KMS-11 (cell line): ENCODE data around the gene TRABD2B.

ENCODE experiments used
- H2AFZ ChIP-seq: fragments of 200-600 bp; sonication (generic); 2 replicates; pipeline ENCODE4 v1.6.1; 2016; ENCODE audit warnings: antibody characterized with exemption, mixed run types, low read depth
- H3K27ac ChIP-seq: fragments of 200-600 bp; sonication (generic); 2 replicates; pipeline ENCODE4 v1.6.1; 2016; ENCODE audit warnings: mild to moderate bottlenecking, mixed run types
- H3K27me3 ChIP-seq: fragments of 200-600 bp; sonication (generic); 2 replicates; pipeline ENCODE4 v1.6.1; 2017; ENCODE audit warnings: mild to moderate bottlenecking, low read depth, mixed run types, moderate library complexity; ENCODE audit not compliant: insufficient read depth
- H3K36me3 ChIP-seq: fragments of 200-600 bp; sonication (generic); 2 replicates; pipeline ENCODE4 v1.6.1; 2017; ENCODE audit warnings: mild to moderate bottlenecking, mixed run types; ENCODE audit not compliant: insufficient read depth
- H3K4me1 ChIP-seq: fragments of 200-600 bp; sonication (generic); 2 replicates; pipeline ENCODE4 v1.6.1; 2016; ENCODE audit warnings: mild to moderate bottlenecking, low read depth, mixed run types; ENCODE audit not compliant: poor library complexity, severe bottlenecking
- H3K4me2 ChIP-seq: fragments of 200-600 bp; sonication (generic); 2 replicates; pipeline ENCODE4 v1.7.0; 2016; ENCODE audit warnings: mild to moderate bottlenecking, mixed run types
- H3K4me3 ChIP-seq: fragments of 200-600 bp; sonication (generic); IDR thresholded peaks from 2 replicates; pipeline ENCODE4 v1.6.1; 2017; ENCODE audit warnings: low read depth, low read length, mixed read lengths; ENCODE audit not compliant: insufficient read depth
- H3K79me2 ChIP-seq: fragments of 200-600 bp; sonication (generic); 2 replicates; pipeline ENCODE4 v1.6.1; 2016; ENCODE audit warnings: low read depth, mixed run types; ENCODE audit not compliant: insufficient read depth
- H3K9ac ChIP-seq: fragments of 200-600 bp; sonication (generic); 2 replicates; pipeline ENCODE4 v1.6.1; 2016; ENCODE audit warnings: mild to moderate bottlenecking, mixed run types
- H4K20me1 ChIP-seq: fragments of 200-600 bp; sonication (generic); 2 replicates; pipeline ENCODE4 v1.6.1; 2016; ENCODE audit warnings: mild to moderate bottlenecking, mixed run types; ENCODE audit not compliant: insufficient read depth
- TF ChIP-seq, protein P1 (sequence below): fragments of 200-600 bp; sonication (generic); conservative IDR thresholded peaks from 2 replicates; pipeline ENCODE4 v1.6.1; 2017; ENCODE audit warnings: low read depth, mild to moderate bottlenecking, antibody characterized with exemption, low read length, moderate library complexity, mixed read lengths

TRABD2B gene

DNA sequence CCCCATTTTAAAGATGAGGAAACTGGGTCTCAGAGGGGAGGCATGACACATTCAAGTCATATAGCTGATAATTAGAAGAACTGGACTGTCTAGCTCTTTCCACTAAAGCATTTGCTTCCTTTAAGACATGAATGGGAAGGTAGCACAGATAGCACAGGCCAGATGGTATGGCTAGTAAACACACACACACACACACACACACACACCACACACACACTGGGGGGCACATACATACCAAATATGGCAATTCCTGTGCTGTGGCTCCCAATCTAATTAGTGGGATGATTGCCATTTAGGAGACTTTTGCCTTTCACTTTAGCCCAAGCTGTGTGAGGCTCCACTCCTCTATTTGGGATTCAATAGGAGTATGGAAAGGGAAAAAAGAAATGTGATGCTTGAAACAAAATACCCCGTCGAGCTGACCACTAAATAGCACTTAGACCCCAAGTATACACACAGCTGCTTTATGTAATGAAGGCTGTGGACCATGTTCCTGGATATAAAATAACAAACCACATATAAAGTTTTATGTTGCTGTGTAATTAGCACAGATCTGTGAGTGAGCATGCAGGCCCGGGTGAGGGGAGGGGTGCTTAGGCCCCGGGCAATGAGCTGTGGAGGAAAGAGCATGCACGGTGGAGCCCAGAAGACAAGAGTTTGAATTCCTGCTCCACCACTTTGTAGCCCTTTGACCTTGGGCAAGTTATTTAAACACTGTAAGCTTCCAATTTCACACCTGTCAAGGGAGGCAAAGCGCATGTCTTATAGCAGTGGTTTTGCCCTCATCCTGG, 6.8 kb upstream of the TRABD2B start:
- Histone ChIP-seq H3K36me3 (no peaks in the 10 kb centered on the region), H3K27me3 (no peaks in the 10 kb centered on the region), H3K9ac (no peak overlapping the region), H3K4me1 (peaks cover 4% of the 10 kb centered on the region), H3K79me2 (no peaks in the 10 kb centered on the region), H4K20me1 (no peaks in the 10 kb centered on the region), H3K4me3 (no peak overlapping the region), H3K27ac (no peak overlapping the region), H3K4me2 (no peak overlapping the region), H2AFZ (no peak overlapping the region)
- TF ChIP-seq, protein P1, sequence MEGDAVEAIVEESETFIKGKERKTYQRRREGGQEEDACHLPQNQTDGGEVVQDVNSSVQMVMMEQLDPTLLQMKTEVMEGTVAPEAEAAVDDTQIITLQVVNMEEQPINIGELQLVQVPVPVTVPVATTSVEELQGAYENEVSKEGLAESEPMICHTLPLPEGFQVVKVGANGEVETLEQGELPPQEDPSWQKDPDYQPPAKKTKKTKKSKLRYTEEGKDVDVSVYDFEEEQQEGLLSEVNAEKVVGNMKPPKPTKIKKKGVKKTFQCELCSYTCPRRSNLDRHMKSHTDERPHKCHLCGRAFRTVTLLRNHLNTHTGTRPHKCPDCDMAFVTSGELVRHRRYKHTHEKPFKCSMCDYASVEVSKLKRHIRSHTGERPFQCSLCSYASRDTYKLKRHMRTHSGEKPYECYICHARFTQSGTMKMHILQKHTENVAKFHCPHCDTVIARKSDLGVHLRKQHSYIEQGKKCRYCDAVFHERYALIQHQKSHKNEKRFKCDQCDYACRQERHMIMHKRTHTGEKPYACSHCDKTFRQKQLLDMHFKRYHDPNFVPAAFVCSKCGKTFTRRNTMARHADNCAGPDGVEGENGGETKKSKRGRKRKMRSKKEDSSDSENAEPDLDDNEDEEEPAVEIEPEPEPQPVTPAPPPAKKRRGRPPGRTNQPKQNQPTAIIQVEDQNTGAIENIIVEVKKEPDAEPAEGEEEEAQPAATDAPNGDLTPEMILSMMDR = no peak

DNA sequence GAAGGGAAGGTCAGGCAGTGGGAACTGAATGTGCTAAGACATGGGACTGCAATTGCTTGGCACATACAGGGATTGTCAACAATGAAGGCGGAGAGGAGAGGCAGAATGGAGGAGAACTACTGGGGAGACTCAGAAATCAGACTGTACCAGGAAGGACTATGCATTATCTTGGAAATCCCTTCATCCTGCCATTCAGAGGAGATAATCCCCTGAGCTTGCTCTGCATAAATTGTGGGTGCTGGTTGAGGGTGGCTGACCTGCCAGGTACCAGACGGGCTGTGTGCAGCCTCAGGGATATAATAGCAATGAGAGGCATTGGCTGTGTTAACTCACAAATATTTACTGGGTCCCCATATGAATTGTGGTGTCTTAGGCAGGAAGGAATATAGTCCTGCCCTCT, 5.0 kb upstream of the TRABD2B start:
- H3K4me2 ChIP-seq = no peak overlapping the region
- no peaks in the 10 kb centered on the region for H3K79me2 ChIP-seq
- no peak overlapping the region for H3K27ac ChIP-seq
- no peaks in the 10 kb centered on the region for H4K20me1 ChIP-seq
- no peaks in the 10 kb centered on the region for H3K36me3 ChIP-seq
- no peak overlapping the region for H3K9ac ChIP-seq
- no peak overlapping the region for H3K4me3 ChIP-seq
- H2AFZ ChIP-seq = no peak overlapping the region
- TF ChIP-seq, protein P1 = no peak
- H3K27me3 ChIP-seq = 0 out of 2 replicates have a peak, but pooled peaks cover 5% of the 10 kb centered on the region
- peaks cover 4% of the 10 kb centered on the region for H3K4me1 ChIP-seq

DNA sequence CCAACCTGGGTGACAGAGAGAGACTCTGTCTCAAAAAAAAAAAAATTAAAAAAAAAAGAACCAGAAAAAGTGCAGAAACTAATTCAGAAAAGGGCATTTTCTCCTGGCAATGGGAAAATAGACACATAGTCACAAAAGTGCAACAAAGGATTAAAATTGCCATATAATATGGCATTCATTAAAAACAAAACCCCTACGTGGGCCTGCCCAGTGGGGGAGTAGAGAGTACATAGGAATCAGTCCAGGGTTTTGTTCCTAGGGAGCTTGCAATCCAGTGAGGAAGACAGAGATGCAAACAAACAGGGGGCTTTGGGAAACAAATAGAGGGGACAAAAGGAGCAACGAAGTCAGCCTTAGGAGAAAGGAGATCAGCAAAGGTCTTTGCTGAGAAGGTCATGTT, 4.5 kb upstream of the TRABD2B start:
- H3K4me1 ChIP-seq = no peaks in the 10 kb centered on the region
- H3K4me3 ChIP-seq = no peak overlapping the region
- H3K79me2 ChIP-seq = no peaks in the 10 kb centered on the region
- no peak overlapping the region for H2AFZ ChIP-seq
- H3K9ac ChIP-seq = no peak overlapping the region
- H3K27me3 ChIP-seq = 0 out of 2 replicates have a peak, but pooled peaks cover 5% of the 10 kb centered on the region
- no peak overlapping the region for H3K27ac ChIP-seq
- H3K4me2 ChIP-seq = no peak overlapping the region
- H4K20me1 ChIP-seq = no peaks in the 10 kb centered on the region
- no peaks in the 10 kb centered on the region for H3K36me3 ChIP-seq
- TF ChIP-seq, protein P1 = no peak

DNA sequence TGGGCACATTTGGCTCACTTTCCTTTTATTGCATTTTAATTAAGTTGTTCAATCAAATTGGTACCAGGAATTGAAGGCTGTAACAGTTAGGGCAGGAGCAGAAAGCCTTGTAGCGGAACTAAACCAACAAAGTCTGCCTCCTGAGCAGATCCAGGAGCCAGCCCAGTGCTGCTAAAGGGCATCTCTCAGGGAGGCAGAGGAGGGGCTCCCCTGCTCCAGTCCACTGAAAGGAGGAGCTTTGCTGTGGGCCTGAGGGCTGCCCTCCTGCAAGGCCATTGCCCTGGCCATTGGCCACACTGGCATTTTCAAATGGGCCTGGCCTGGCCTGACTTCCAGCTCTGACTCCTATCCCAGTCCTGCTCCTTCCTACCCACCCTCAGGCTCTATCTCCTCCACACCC, 3.7 kb upstream of the TRABD2B start:
- TF ChIP-seq, protein P1 = no peak
- H3K4me2 ChIP-seq = no peak overlapping the region

More for the DNA sequence above, 3.7 kb upstream of the TRABD2B start:
- Histone ChIP-seq H3K27ac (no peak overlapping the region), H4K20me1 (no peaks in the 10 kb centered on the region), H3K27me3 (0 out of 2 replicates have a peak, but pooled peaks cover 5% of the 10 kb centered on the region), H3K79me2 (no peaks in the 10 kb centered on the region), H3K4me1 (no peaks in the 10 kb centered on the region), H2AFZ (no peak overlapping the region), H3K9ac (no peak overlapping the region), H3K4me3 (no peak overlapping the region), H3K36me3 (no peaks in the 10 kb centered on the region)
